Hepatocyte (in vitro differentiated cells): ENCODE results near the gene SIRT4. TPM values are rescaled to one million over a fixed set of nuclear protein-coding genes. Genes with fewer than 3 reads are reported as not detected.

Experiments
- DNase-seq: peaks from one replicate; pipeline ENCODE4 v3.0.0-alpha.2; 2016; ENCODE audit warnings: low spot score
- H2AFZ ChIP-seq: fragments of 200-600 bp; sonication (generic); 2 replicates; pipeline ENCODE4 v1.6.0; 2016; ENCODE audit warnings: antibody characterized with exemption, mild to moderate bottlenecking
- H3K27ac ChIP-seq: fragments of 200-600 bp; sonication (generic); 2 replicates; pipeline ENCODE4 v1.5.1; 2016; ENCODE audit warnings: mild to moderate bottlenecking
- H3K27me3 ChIP-seq: fragments of 200-600 bp; sonication (generic); 2 replicates; pipeline ENCODE4 v1.6.1; 2016
- H3K36me3 ChIP-seq: fragments of 200-600 bp; sonication (generic); replicated peaks from 2 replicates; pipeline ENCODE4 v1.5.1; 2016; ENCODE audit warnings: low read depth; ENCODE audit not compliant: insufficient read depth
- H3K4me1 ChIP-seq: fragments of 200-600 bp; sonication (generic); 2 replicates; pipeline ENCODE4 v1.5.1; 2016; ENCODE audit warnings: mild to moderate bottlenecking, moderate library complexity; ENCODE audit not compliant: insufficient read depth
- H3K4me2 ChIP-seq: fragments of 200-600 bp; sonication (generic); 2 replicates; pipeline ENCODE4 v1.6.0; 2016
- H3K4me3 ChIP-seq: fragments of 200-600 bp; sonication (generic); 2 replicates; pipeline ENCODE4 v1.5.1; 2016; ENCODE audit warnings: mild to moderate bottlenecking
- H3K79me2 ChIP-seq: fragments of 200-600 bp; sonication (generic); 2 replicates; pipeline ENCODE4 v1.6.0; 2017; ENCODE audit warnings: mild to moderate bottlenecking
- H3K9me2 ChIP-seq: fragments of 200-600 bp; sonication (generic); replicated peaks from 2 replicates; pipeline ENCODE4 v1.6.0; 2017; ENCODE audit warnings: mild to moderate bottlenecking; ENCODE audit not compliant: insufficient read depth
- H3K9me3 ChIP-seq: fragments of 200-600 bp; sonication (generic); 2 replicates; pipeline ENCODE4 v1.5.1; 2016; ENCODE audit warnings: low read depth, mild to moderate bottlenecking
- H4K20me1 ChIP-seq: fragments of 200-600 bp; sonication (generic); 2 replicates; pipeline ENCODE4 v1.6.0; 2016; ENCODE audit warnings: mild to moderate bottlenecking; ENCODE audit not compliant: insufficient read depth, poor library complexity, severe bottlenecking
- CTCF ChIP-seq: fragments of 200-600 bp; sonication (generic); IDR thresholded peaks from 2 replicates; pipeline ENCODE4 v1.5.1; 2016; ENCODE audit warnings: antibody characterized with exemption, mild to moderate bottlenecking; ENCODE audit not compliant: poor library complexity
- EZH2 ChIP-seq: fragments of 200-600 bp; sonication (generic); IDR thresholded peaks from 2 replicates; pipeline ENCODE4 v1.6.1; 2016; ENCODE audit warnings: antibody characterized with exemption, mild to moderate bottlenecking, borderline replicate concordance
- EZH2phosphoT487 ChIP-seq: fragments of 200-600 bp; sonication (generic); IDR thresholded peaks from one replicate; pipeline ENCODE4 v1.6.1; 2018; ENCODE audit warnings: antibody characterized with exemption, mild to moderate bottlenecking, low read depth, moderate library complexity; ENCODE audit not compliant: unreplicated experiment, severe bottlenecking
- WGBS: methylation state at CpG from one replicate; pipeline ENCODE4 v1.1.6; 2016; ENCODE audit warnings: low lambda C conversion rate; ENCODE audit errors: missing lambda C conversion rate; 5-methylcytosine and 5-hydroxymethylcytosine counted together
- polyA plus RNA-seq: library from polyadenylated mRNA; unstranded; fragments of >200 nt; fragmentation: Nextera tagmentation; extraction: Ambion mirVana; gene quantifications from 2 replicates; pipeline ENCODE4 v1.2.1, GENCODE V29; 2016
- total RNA-seq: library from RNA; depleted of rRNA; stranded (reverse); fragments of >200 nt; gene quantifications from 2 replicates; pipeline ENCODE4 v1.2.3, GENCODE V29; 2014

The SIRT4 gene
- total and polyA plus RNA-seq, 2 experiments from 2014 or later, result 3.9 to 5.5 TPM

DNA sequence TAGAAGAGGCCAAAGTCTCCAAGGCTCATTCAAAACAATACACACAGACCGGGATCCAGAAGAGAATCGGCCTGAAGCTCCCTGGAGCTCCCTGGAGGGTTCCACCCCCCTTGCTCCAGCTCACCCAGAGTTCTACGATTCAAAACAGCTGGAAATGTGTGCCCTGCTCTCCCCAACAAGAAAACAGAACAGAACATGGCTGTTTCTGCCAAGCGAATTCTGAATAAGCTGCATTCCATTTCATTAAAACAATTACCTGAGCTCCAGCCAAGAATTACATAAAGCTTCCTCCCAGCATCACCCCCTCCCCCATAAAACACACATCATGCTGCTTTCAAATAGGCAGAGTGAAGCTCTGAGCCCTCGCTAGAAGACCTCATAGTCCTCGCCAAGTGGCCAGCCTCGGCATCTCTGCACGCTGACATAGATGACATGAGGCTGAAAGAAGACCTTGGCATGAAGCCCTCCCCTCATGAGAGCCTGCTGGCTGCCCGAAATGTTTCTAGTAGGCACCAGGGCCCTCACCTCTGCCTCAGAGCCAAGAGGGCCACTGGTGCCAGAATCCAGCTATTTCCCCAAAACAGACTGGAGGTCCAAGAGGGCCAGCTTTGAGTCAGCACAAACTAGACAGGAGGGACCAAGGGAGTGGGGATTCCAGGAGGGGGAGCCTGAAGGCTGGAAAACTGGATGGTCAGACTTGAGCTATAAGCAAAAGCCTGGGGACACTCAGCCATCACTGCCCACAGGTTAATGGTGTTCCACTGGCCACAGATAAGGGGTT lies 44.9 kb upstream of the SIRT4 start:
- H3K27ac ChIP-seq, result peak overlapping the region; percentile 73
- H3K9me3 ChIP-seq, result no peaks in the 10 kb centered on the region
- no peaks in the 10 kb centered on the region for H3K27me3 ChIP-seq
- peaks cover 24% of the 10 kb centered on the region for H3K4me1 ChIP-seq
- H3K9me2 ChIP-seq, result no peaks in the 10 kb centered on the region
- WGBS, result 59% methylated on average over 9 of the region's 9 CpGs
- no peaks in the 10 kb centered on the region for H3K36me3 ChIP-seq
- no peak overlapping the region for H2AFZ ChIP-seq
- H3K4me3 ChIP-seq, result no peak overlapping the region
- peak overlapping the region; percentile 40 for H3K4me2 ChIP-seq
- H4K20me1 ChIP-seq, result peaks cover 81% of the 10 kb centered on the region
- peak; percentile 48 for DNase-seq
- H3K79me2 ChIP-seq, result peaks cover 100% of the 10 kb centered on the region
- TF ChIP-seq CTCF, result no peak
- no peak for TF ChIP-seq EZH2
- TF ChIP-seq EZH2phosphoT487, result no peak

GRCh38 chr12:120258323-120258896 lies 43.7 kb upstream of the SIRT4 start:
- Histone ChIP-seq H3K9me3 (no peaks in the 10 kb centered on the region), H3K4me3 (no peak overlapping the region), H3K36me3 (no peaks in the 10 kb centered on the region), H4K20me1 (peaks cover 81% of the 10 kb centered on the region), H3K4me1 (peaks cover 35% of the 10 kb centered on the region), H3K27ac (no peak overlapping the region), H2AFZ (no peak overlapping the region), H3K9me2 (no peaks in the 10 kb centered on the region), H3K4me2 (no peak overlapping the region), H3K27me3 (no peaks in the 10 kb centered on the region), H3K79me2 (peaks cover 100% of the 10 kb centered on the region)
- DNase-seq, result no peak
- WGBS, result 76% methylated on average over 5 of the region's 5 CpGs
- TF ChIP-seq EZH2 (no peak), CTCF (no peak), EZH2phosphoT487 (no peak)

DNA sequence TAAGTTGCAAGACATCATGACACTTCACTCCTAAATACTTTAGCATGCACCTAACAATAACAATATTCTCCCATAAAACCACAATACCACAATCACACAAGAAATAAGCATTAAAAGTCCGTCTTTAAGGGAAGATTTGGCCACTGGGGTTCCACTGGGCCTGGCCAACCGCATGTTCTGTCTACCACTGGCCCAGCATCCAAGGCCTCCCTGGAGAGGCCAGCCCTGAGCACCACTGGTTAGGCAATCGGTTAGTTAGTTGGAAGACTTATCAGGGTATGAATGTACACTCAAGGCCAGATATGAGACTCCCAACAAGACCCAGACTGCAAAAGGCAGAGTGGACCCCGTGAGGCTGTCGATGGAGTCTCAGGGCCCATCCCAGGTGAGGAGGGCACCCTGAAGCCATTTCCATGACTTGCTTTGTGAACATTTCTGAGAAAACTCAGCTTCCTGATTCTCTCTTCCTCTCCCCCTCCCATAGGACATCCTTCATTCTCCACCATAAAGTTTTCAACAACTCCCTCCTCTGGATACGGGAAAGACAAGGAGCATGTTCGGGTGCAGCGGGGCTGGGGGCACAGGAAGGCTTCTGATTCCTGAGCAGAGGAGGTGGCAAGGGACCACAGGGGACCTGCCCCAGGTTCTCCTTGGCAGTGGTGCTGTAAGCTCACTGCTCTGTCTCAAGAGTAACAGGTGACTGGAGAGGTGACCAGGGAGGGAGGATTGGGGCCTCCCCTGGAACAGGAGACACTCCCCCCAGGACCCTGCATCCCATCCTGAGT lies 42.5 kb upstream of the SIRT4 start:
- no peak for DNase-seq
- Histone ChIP-seq H3K79me2 (peaks cover 100% of the 10 kb centered on the region), H4K20me1 (peaks cover 81% of the 10 kb centered on the region), H3K4me3 (no peak overlapping the region), H3K9me3 (no peaks in the 10 kb centered on the region), H3K4me2 (no peak overlapping the region), H3K27me3 (no peaks in the 10 kb centered on the region), H3K36me3 (no peaks in the 10 kb centered on the region), H3K27ac (no peak overlapping the region), H2AFZ (no peak overlapping the region), H3K9me2 (no peaks in the 10 kb centered on the region), H3K4me1 (peaks cover 47% of the 10 kb centered on the region)
- TF ChIP-seq EZH2phosphoT487 (no peak), EZH2 (no peak), CTCF (no peak)
- WGBS, result 94% methylated on average over 8 of the region's 8 CpGs
